Skeletal muscle satellite cell (primary cell): ENCODE results near the gene KIAA1671.

Experiments used
- H3K27me3 ChIP-seq: 2 replicates; pipeline ENCODE4 v1.7.0; 2013; ENCODE audit warnings: low read length; ENCODE audit not compliant: control insufficient read depth, insufficient read depth
- H3K36me3 ChIP-seq: 2 replicates; pipeline ENCODE4 v1.7.0; 2013; ENCODE audit warnings: mild to moderate bottlenecking, control low read depth, low read length; ENCODE audit not compliant: insufficient read depth
- H3K4me1 ChIP-seq: 2 replicates; pipeline ENCODE4 v1.7.0; 2013; ENCODE audit warnings: low read length; ENCODE audit not compliant: control insufficient read depth, insufficient read depth
- H3K4me2 ChIP-seq: 2 replicates; pipeline ENCODE4 v1.7.0; 2013; ENCODE audit warnings: mild to moderate bottlenecking, low read length
- H3K4me3 ChIP-seq: 2 replicates; pipeline ENCODE4 v1.7.0; 2013; ENCODE audit warnings: low read length
- H3K9ac ChIP-seq: 2 replicates; pipeline ENCODE4 v1.7.0; 2013; ENCODE audit warnings: mild to moderate bottlenecking, low read depth, low read length, moderate library complexity
- H3K9me3 ChIP-seq: replicated peaks from 2 replicates; pipeline ENCODE4 v1.7.0; 2013; ENCODE audit warnings: mild to moderate bottlenecking, control low read depth, low read length

KIAA1671 gene

DNA sequence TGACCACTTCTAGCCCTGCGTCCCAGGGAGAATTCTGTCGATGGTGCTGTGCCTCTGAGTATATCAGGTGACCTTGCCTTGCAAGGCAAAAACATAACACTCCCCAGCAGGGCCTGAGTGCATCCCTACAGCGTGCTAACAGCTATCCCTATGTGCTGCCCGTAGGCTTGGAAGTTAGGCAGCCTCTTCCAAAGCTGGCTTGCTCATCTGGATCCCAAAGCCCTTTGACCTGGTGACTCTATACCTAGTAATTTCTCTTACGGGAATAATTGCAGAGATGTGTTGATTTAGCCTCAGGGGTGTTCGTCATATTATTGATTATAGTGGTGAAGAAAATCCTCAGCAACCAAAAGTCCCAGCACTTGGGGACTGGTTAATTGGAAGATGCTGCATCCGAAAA is 214.6 kb downstream of the KIAA1671 start:
- Histone ChIP-seq H3K27me3 (peaks cover 3% of the 10 kb centered on the region), H3K9ac (no peak overlapping the region), H3K9me3 (no peaks in the 10 kb centered on the region), H3K4me2 (no peak overlapping the region), H3K4me1 (no peaks in the 10 kb centered on the region), H3K36me3 (no peaks in the 10 kb centered on the region), H3K4me3 (no peak overlapping the region)

- Histone ChIP-seq H3K27me3 (peaks cover 3% of the 10 kb centered on the region), H3K9me3 (no peaks in the 10 kb centered on the region), H3K36me3 (no peaks in the 10 kb centered on the region), H3K4me2 (no peak overlapping the region), H3K4me1 (no peaks in the 10 kb centered on the region), H3K4me3 (no peak overlapping the region), H3K9ac (no peak overlapping the region)
Observed at GRCh38 chr22:25167834-25168601, 215.5 kb downstream of the KIAA1671 start.

GRCh38 chr22:25169278-25170031 is 216.9 kb downstream of the KIAA1671 start:
- no peak overlapping the region for H3K4me2 ChIP-seq
- no peaks in the 10 kb centered on the region for H3K9me3 ChIP-seq
- peaks cover 3% of the 10 kb centered on the region for H3K27me3 ChIP-seq
- H3K4me1 ChIP-seq, result no peaks in the 10 kb centered on the region
- H3K9ac ChIP-seq, result no peak overlapping the region
- H3K36me3 ChIP-seq, result no peaks in the 10 kb centered on the region
- no peak overlapping the region for H3K4me3 ChIP-seq

DNA sequence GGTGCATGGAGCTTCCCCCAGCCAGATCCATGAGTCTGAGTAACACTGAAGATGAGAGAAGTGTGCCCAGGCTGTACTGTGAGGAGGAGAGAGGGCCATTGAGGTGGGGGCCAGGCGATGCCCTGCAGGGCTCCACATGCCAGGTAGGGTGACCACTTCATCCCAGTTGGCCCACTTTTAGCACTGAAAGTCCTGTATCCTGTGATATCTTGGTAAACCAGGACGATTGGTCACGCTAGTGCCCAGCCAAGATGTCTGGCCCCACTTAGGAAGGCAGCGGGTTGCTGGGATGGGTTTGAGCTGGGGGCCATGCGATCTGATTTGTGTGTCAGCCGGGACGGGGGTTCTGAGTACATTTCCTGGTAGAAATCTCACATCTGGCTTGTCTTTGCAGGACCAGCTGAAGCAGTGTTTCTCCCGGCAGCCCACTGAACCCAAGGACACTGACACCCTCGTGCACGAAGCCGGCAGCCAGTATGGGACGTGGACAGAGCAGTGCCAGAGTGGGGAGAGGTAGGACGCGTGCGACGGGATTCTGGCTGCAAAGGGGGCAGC is 218.0 kb downstream of the KIAA1671 start:
- Histone ChIP-seq H3K9me3 (no peaks in the 10 kb centered on the region), H3K27me3 (no peaks in the 10 kb centered on the region), H3K4me3 (no peak overlapping the region), H3K36me3 (no peaks in the 10 kb centered on the region), H3K9ac (no peak overlapping the region), H3K4me2 (no peak overlapping the region), H3K4me1 (no peaks in the 10 kb centered on the region)

GRCh38 chr22:25172153-25172552 is 219.6 kb downstream of the KIAA1671 start:
- no peaks in the 10 kb centered on the region for H3K27me3 ChIP-seq
- H3K9ac ChIP-seq, result no peak overlapping the region
- H3K9me3 ChIP-seq, result no peaks in the 10 kb centered on the region
- no peaks in the 10 kb centered on the region for H3K36me3 ChIP-seq
- no peak overlapping the region for H3K4me2 ChIP-seq
- H3K4me1 ChIP-seq, result no peaks in the 10 kb centered on the region
- no peak overlapping the region for H3K4me3 ChIP-seq

- H3K27me3 ChIP-seq, result no peaks in the 10 kb centered on the region
- H3K4me3 ChIP-seq, result no peak overlapping the region
- no peaks in the 10 kb centered on the region for H3K9me3 ChIP-seq
- no peaks in the 10 kb centered on the region for H3K4me1 ChIP-seq
- H3K36me3 ChIP-seq, result no peaks in the 10 kb centered on the region
- H3K4me2 ChIP-seq, result no peak overlapping the region
- H3K9ac ChIP-seq, result no peak overlapping the region
Observed at GRCh38 chr22:25174156-25174887, 221.8 kb downstream of the KIAA1671 start.

DNA sequence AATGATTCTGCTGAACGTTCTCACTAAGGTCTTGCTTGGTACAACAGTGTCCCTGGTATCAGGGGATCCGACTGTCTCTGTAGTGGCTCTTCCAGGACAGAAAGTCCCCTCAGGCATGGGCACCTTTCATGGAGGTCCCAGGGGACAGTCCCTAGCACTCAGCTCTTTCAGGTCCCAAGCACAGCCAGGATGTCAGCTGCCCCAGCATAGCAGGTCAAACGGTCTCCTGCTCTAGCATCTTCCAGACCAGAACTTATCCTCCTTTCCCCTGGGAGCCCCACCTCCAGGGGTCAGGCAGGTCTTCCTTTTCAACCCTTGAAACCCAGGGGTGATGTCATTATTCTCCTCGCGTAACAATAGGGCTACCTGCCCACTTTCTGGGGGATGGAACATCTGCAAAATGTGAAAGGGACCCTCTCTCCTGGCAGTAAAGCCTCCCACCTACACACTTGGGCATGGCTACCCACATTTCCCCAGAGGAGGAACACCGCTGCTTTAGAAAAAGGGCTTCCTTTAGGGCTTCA is 222.4 kb downstream of the KIAA1671 start:
- Histone ChIP-seq H3K4me1 (no peaks in the 10 kb centered on the region), H3K4me2 (no peak overlapping the region), H3K27me3 (no peaks in the 10 kb centered on the region), H3K36me3 (no peaks in the 10 kb centered on the region), H3K9me3 (peaks cover 5% of the 10 kb centered on the region), H3K4me3 (no peak overlapping the region), H3K9ac (no peak overlapping the region)

DNA sequence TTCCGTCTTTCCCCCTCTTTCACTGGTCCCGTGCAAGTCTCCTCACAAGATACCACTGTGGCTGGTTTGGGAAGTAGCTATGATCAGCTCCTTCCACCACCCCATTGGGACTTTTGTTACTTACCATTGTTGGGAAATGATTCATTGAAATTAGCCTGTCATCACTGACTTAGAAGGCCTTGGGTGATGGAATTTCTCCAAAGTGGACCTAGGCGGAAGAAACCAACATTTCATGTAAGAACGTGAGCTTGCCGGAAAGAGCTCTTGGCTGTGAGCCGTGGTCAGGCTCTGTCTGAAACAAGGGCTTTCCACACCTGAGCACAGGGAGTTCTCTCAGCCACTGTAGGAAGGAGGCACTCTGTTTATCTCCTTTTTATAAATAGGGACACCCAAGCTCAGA is 223.7 kb downstream of the KIAA1671 start:
- Histone ChIP-seq H3K4me3 (no peak overlapping the region), H3K27me3 (no peaks in the 10 kb centered on the region), H3K9ac (no peak overlapping the region), H3K9me3 (peaks cover 6% of the 10 kb centered on the region), H3K4me2 (no peak overlapping the region), H3K36me3 (no peaks in the 10 kb centered on the region), H3K4me1 (no peaks in the 10 kb centered on the region)

DNA sequence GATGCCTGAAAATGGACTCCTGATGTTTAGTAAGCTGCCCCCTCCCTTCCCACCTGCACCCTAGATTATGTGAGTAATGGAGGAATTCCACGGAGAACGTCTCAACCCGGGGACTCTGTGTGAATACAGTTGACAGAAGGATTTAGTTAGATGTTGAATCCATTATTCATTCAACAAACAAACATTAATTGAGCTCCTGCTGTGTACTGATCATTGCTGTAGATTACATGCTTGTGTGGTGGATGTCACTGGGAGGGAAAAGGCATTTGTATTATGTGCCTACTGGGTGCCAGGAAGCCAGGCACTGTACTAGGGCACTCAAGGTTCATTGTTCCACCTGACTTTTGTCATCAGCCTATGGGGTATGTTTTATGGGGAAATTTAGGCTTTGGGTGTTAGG is 224.3 kb downstream of the KIAA1671 start:
- Histone ChIP-seq H3K9me3 (peaks cover 6% of the 10 kb centered on the region), H3K27me3 (no peaks in the 10 kb centered on the region), H3K36me3 (no peaks in the 10 kb centered on the region), H3K4me2 (no peak overlapping the region), H3K4me3 (no peak overlapping the region), H3K4me1 (no peaks in the 10 kb centered on the region), H3K9ac (no peak overlapping the region)

- Histone ChIP-seq H3K4me2 (no peak overlapping the region), H3K9me3 (peaks cover 6% of the 10 kb centered on the region)
Observed at GRCh38 chr22:25177226-25177625, 224.7 kb downstream of the KIAA1671 start.

GRCh38 chr22:25177895-25178294 is 225.4 kb downstream of the KIAA1671 start:
- H3K36me3 ChIP-seq, result no peaks in the 10 kb centered on the region
- no peaks in the 10 kb centered on the region for H3K4me1 ChIP-seq
- H3K9ac ChIP-seq, result no peak overlapping the region
- no peaks in the 10 kb centered on the region for H3K27me3 ChIP-seq
- peaks cover 6% of the 10 kb centered on the region for H3K9me3 ChIP-seq
- no peak overlapping the region for H3K4me2 ChIP-seq
- no peak overlapping the region for H3K4me3 ChIP-seq

More at GRCh38 chr22:25177226-25177625, 224.7 kb downstream of the KIAA1671 start:
- H3K4me1 ChIP-seq, result no peaks in the 10 kb centered on the region
- H3K4me3 ChIP-seq, result no peak overlapping the region
- no peaks in the 10 kb centered on the region for H3K27me3 ChIP-seq
- H3K36me3 ChIP-seq, result no peaks in the 10 kb centered on the region
- no peak overlapping the region for H3K9ac ChIP-seq
